Measurements from ENCODE around the gene ACIN1. TPM values are rescaled to one million over a fixed set of nuclear protein-coding genes. Genes with fewer than 3 reads are reported as not detected.
A peak's percentile ranks its signal among the peaks of the same experiment; 100 is the strongest.

The ACIN1 gene
- total RNA-seq, 2 experiments from 2014 or later: 152 to 156 TPM

DNA sequence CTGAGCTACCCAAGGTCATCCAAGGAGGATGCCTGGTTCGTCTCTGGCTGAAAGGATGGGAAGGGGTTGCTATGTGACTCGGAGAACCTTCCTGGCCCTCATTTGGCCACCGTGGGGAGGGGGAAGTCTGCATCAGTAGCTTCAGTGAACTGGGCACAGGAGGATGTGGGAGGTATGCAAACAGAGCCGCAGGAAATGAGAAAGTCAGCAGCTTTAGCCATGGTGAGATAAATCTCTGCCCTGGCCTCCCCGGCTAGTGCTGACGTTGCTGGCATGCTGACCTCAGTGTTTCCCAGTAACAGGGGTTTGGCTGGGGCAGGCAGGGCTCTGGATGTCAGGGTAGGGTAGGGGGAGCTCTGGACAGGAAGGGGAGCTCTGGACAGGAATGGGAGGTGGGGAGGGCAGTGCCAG lies 26.4 kb upstream of the ACIN1 start:
- CTCF ChIA-PET: interaction anchor here (0.6 to 9.6 kb wide), 43 partner anchors 9 to 593 kb away, joined by 3 to 298 read pairs (median 5); partner anchors contain the start of genes ACIN1, C14orf119, CDH24 and PABPN1
- Mint-ChIP-seq H3K4me3 (no peak overlapping the region), H3K27ac (no peak overlapping the region), H3K36me3 (ENCODE audit: low read depth) (no peaks in the 10 kb centered on the region), H3K9me3 (no peaks in the 10 kb centered on the region), H3K27me3 (ENCODE audit: low read depth) (no peaks in the 10 kb centered on the region), H3K4me1 (ENCODE audit: low read depth) (peaks cover 41% of the 10 kb centered on the region)
- intact Hi-C loops (cut with micrococcal nuclease): loop anchor here (5.0 to 10.0 kb wide), 2 partner anchors 116 to 343 kb away; partner anchors contain the start of genes NGDN and RNF212B
- DNase-seq: no peak

- no peaks in the 10 kb centered on the region for H3K27me3 Mint-ChIP-seq (ENCODE audit: low read depth)
- H3K27ac Mint-ChIP-seq: peak overlapping the region; percentile 87
- intact Hi-C loops (cut with micrococcal nuclease): loop anchor here (1.0 to 10.0 kb wide), 10 partner anchors 25 to 419 kb away; partner anchors contain the start of genes ACIN1, C14orf119, NGDN and PABPN1
- H3K4me3 Mint-ChIP-seq: no peak overlapping the region
- CTCF ChIA-PET: interaction anchor here (0.5 to 9.6 kb wide), 63 partner anchors 10 to 470 kb away, joined by 3 to 298 read pairs (median 5); partner anchors contain the start of genes ACIN1, C14orf119, CDH24 and CMTM5
- no peaks in the 10 kb centered on the region for H3K9me3 Mint-ChIP-seq
- H3K4me1 Mint-ChIP-seq (ENCODE audit: low read depth): peaks cover 41% of the 10 kb centered on the region
- H3K36me3 Mint-ChIP-seq (ENCODE audit: low read depth): no peaks in the 10 kb centered on the region
- peak; percentile 94 for DNase-seq
These were observed 25.8 kb upstream of the ACIN1 start for GRCh38 chr14:23120541-23121251.

GRCh38 chr14:23119363-23120327 lies 24.7 kb upstream of the ACIN1 start:
- Mint-ChIP-seq H3K27ac (peak overlapping the region; percentile 87), H3K27me3 (ENCODE audit: low read depth) (no peaks in the 10 kb centered on the region), H3K4me1 (ENCODE audit: low read depth) (peaks cover 41% of the 10 kb centered on the region), H3K4me3 (peak overlapping the region; percentile 35), H3K36me3 (ENCODE audit: low read depth) (no peaks in the 10 kb centered on the region), H3K9me3 (no peaks in the 10 kb centered on the region)
- peak; percentile 43 for DNase-seq
- intact Hi-C loops (cut with micrococcal nuclease): loop anchor here (1.0 to 10.0 kb wide), 10 partner anchors 24 to 420 kb away; partner anchors contain the start of genes ACIN1, C14orf119, NGDN and PABPN1
- CTCF ChIA-PET: interaction anchor here (0.6 to 9.6 kb wide), 25 partner anchors 9 to 1019 kb away, joined by 3 to 298 read pairs (median 6); partner anchors contain the start of genes ACIN1, C14orf119, CDH24 and CMTM5

- peak within 1 kb of the TSS; percentile 35 for H3K4me3 Mint-ChIP-seq
- H3K4me1 Mint-ChIP-seq (ENCODE audit: low read depth): peaks cover 45% of the 10 kb centered on the region
- no peaks in the 10 kb centered on the region for H3K36me3 Mint-ChIP-seq (ENCODE audit: low read depth)
- no peaks in the 10 kb centered on the region for H3K9me3 Mint-ChIP-seq
- no peak for DNase-seq
- H3K27me3 Mint-ChIP-seq (ENCODE audit: low read depth): no peaks in the 10 kb centered on the region
- peak within 1 kb of the TSS; percentile 87 for H3K27ac Mint-ChIP-seq
- CTCF ChIA-PET: interaction anchor here (0.6 to 9.6 kb wide), 12 partner anchors 8 to 261 kb away, joined by 3 to 298 read pairs (median 24); partner anchors contain the start of genes ACIN1, C14orf119, RNF212B and SLC7A8
- intact Hi-C loops (cut with micrococcal nuclease): no loop called here
These were observed 23.8 kb upstream of the ACIN1 start, which contains the start of gene CEBPE for GRCh38 chr14:23118506-23119362. Gene CEBPE, minus strand, starts transcription at chr14:23119255. Its CDS starts 164 bp downstream, at chr14:23119091.

- CTCF ChIA-PET: interaction anchor here (0.5 to 9.6 kb wide), 5 partner anchors 21 to 178 kb away, joined by 4 to 298 read pairs (median 30); partner anchors contain the start of genes ACIN1, C14orf119 and SLC7A8
- no peaks in the 10 kb centered on the region for H3K27me3 Mint-ChIP-seq (ENCODE audit: low read depth)
- H3K27ac Mint-ChIP-seq: no peak overlapping the region
These were observed 22.6 kb upstream of the ACIN1 start for GRCh38 chr14:23117371-23118020.

GRCh38 chr14:23115918-23116317 lies 21.0 kb upstream of the ACIN1 start:
- Mint-ChIP-seq H3K4me1 (ENCODE audit: low read depth) (peaks cover 37% of the 10 kb centered on the region), H3K27me3 (ENCODE audit: low read depth) (no peaks in the 10 kb centered on the region), H3K27ac (no peak overlapping the region), H3K9me3 (no peaks in the 10 kb centered on the region), H3K36me3 (ENCODE audit: low read depth) (no peaks in the 10 kb centered on the region), H3K4me3 (no peak overlapping the region)
- intact Hi-C loops (cut with micrococcal nuclease): no loop called here
- CTCF ChIA-PET: interaction anchor here (0.6 to 0.9 kb wide), 2 partner anchors 8 to 39 kb away, joined by 3 read pairs; no protein-coding TSS in a partner anchor
- no peak for DNase-seq

More at GRCh38 chr14:23117371-23118020, 22.6 kb upstream of the ACIN1 start:
- H3K36me3 Mint-ChIP-seq (ENCODE audit: low read depth): no peaks in the 10 kb centered on the region
- no peak overlapping the region for H3K4me3 Mint-ChIP-seq
- no peak for DNase-seq
- intact Hi-C loops (cut with micrococcal nuclease): no loop called here
- H3K4me1 Mint-ChIP-seq (ENCODE audit: low read depth): peaks cover 45% of the 10 kb centered on the region
- no peaks in the 10 kb centered on the region for H3K9me3 Mint-ChIP-seq

- peaks cover 30% of the 10 kb centered on the region for H3K4me1 Mint-ChIP-seq (ENCODE audit: low read depth)
- no peak overlapping the region for H3K4me3 Mint-ChIP-seq
- H3K27me3 Mint-ChIP-seq (ENCODE audit: low read depth): no peaks in the 10 kb centered on the region
- H3K36me3 Mint-ChIP-seq (ENCODE audit: low read depth): no peaks in the 10 kb centered on the region
- no peak overlapping the region for H3K27ac Mint-ChIP-seq
- intact Hi-C loops (cut with micrococcal nuclease): no loop called here
- no peaks in the 10 kb centered on the region for H3K9me3 Mint-ChIP-seq
- CTCF ChIA-PET: interaction anchor here (0.9 to 1.0 kb wide), 2 partner anchors 9 to 39 kb away, joined by 3 to 4 read pairs; no protein-coding TSS in a partner anchor
- no peak for DNase-seq
These were observed 20.2 kb upstream of the ACIN1 start for GRCh38 chr14:23115039-23115731.

- DNase-seq: no peak
- CTCF ChIA-PET: interaction anchor here (0.8 to 1.0 kb wide), 3 partner anchors 9 to 108 kb away, joined by 3 to 4 read pairs (median 3); no protein-coding TSS in a partner anchor
- peaks cover 25% of the 10 kb centered on the region for H3K4me1 Mint-ChIP-seq (ENCODE audit: low read depth)
- H3K36me3 Mint-ChIP-seq (ENCODE audit: low read depth): no peaks in the 10 kb centered on the region
- H3K27me3 Mint-ChIP-seq (ENCODE audit: low read depth): no peaks in the 10 kb centered on the region
- no peak overlapping the region for H3K4me3 Mint-ChIP-seq
- no peak overlapping the region for H3K27ac Mint-ChIP-seq
- H3K9me3 Mint-ChIP-seq: no peaks in the 10 kb centered on the region
- intact Hi-C loops (cut with micrococcal nuclease): no loop called here
These were observed 19.7 kb upstream of the ACIN1 start for GRCh38 chr14:23114669-23115038.

- CTCF ChIA-PET: interaction anchor here (0.8 to 2.0 kb wide), 2 partner anchors 45 to 107 kb away, joined by 3 to 7 read pairs; no protein-coding TSS in a partner anchor
- Mint-ChIP-seq H3K4me3 (no peak overlapping the region), H3K27ac (no peak overlapping the region)
These were observed 19.2 kb upstream of the ACIN1 start for GRCh38 chr14:23114120-23114458.

DNA sequence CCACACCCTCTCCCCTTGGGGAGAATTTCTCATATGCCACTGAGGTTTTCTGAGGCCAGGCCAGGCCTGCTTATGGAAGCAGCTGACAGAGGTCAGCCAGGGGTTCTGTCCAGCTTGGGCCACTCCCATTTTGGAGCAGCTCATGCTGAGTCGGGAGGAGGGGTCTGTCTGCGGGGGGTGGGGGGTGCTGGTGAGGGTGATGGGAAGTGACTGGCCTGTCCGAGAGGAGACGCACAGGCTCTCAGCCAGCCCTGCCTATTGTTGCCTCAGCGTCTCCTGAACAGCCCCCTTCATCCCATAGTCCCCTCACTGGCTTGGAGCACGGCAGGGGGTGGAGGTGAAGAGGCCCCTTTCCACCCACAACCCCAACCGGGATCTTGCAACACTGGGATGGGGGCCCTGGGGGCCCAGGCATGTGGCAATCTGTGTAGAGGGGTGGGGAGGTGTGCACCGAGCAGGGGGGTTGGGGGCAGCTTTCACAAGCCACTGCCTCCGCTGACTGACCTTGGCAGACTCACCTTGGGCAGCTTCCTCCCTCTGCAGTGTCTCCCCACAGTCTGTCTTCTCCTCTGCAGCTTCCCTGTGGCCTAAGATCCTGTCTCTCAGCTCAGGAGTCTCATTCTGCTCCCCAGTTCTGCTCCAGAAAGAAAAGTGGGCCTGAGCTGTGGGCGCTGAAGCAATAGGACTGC lies 18.6 kb upstream of the ACIN1 start:
- Mint-ChIP-seq H3K27ac (no peak overlapping the region), H3K27me3 (ENCODE audit: low read depth) (no peaks in the 10 kb centered on the region), H3K4me1 (ENCODE audit: low read depth) (peaks cover 15% of the 10 kb centered on the region), H3K4me3 (no peak overlapping the region), H3K9me3 (no peaks in the 10 kb centered on the region), H3K36me3 (ENCODE audit: low read depth) (no peaks in the 10 kb centered on the region)
- CTCF ChIA-PET: interaction anchor here (0.8 to 5.5 kb wide), 4 partner anchors 7 to 107 kb away, joined by 3 to 49 read pairs (median 6); partner anchors contain the start of gene CEBPE
- intact Hi-C loops (cut with micrococcal nuclease): no loop called here
- no peak for DNase-seq

More at GRCh38 chr14:23114120-23114458, 19.2 kb upstream of the ACIN1 start:
- Mint-ChIP-seq H3K9me3 (no peaks in the 10 kb centered on the region), H3K4me1 (ENCODE audit: low read depth) (peaks cover 19% of the 10 kb centered on the region), H3K27me3 (ENCODE audit: low read depth) (no peaks in the 10 kb centered on the region), H3K36me3 (ENCODE audit: low read depth) (no peaks in the 10 kb centered on the region)
- intact Hi-C loops (cut with micrococcal nuclease): no loop called here
- DNase-seq: no peak

Data from activated naive CD4-positive, alpha-beta T cell treated with anti-CD3 and anti-CD28 coated beads for 36 hours (primary cell).